MM.1S (cell line): ENCODE measurements around the gene ANXA10.

ENCODE experiments used
- EZH2 ChIP-seq: fragments of 300-600 bp; sonication (generic); optimal IDR thresholded peaks from 2 replicates; pipeline ENCODE3; 2017; ENCODE audit warnings: low read depth, mild to moderate bottlenecking, antibody characterized with exemption, low read length, mixed read lengths
- EZH2phosphoT487 ChIP-seq: fragments of 300-600 bp; sonication (generic); IDR thresholded peaks from 2 replicates; pipeline ENCODE4 v1.6.1; 2018; ENCODE audit warnings: antibody characterized with exemption, low read length
- TF ChIP-seq, protein P1 (sequence below): fragments of 300-600 bp; sonication (generic); IDR thresholded peaks from 2 replicates; pipeline ENCODE4 v1.5.1; 2016; ENCODE audit warnings: antibody characterized with exemption, low read length, mixed read lengths

DNA sequence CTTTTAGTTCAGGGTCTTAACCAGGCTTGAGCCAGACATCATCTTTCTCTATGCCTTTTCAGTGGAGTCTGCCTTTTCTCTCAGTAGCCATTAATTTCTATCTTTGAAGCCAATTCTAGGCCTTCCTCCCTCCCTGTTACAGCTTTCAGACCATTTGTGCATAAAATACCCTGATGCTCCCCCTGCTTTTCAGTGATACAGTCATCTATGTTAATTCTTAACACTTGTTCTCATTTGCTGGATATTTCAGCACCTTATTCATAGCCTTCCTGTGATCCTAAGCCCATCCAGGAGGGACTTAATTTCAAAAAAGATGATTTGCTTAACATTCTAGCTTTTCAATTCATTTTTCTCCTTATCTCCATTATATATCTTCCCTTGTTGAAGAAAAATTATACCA lies 42.3 kb downstream of the ANXA10 start:
- TF ChIP-seq, protein P1, sequence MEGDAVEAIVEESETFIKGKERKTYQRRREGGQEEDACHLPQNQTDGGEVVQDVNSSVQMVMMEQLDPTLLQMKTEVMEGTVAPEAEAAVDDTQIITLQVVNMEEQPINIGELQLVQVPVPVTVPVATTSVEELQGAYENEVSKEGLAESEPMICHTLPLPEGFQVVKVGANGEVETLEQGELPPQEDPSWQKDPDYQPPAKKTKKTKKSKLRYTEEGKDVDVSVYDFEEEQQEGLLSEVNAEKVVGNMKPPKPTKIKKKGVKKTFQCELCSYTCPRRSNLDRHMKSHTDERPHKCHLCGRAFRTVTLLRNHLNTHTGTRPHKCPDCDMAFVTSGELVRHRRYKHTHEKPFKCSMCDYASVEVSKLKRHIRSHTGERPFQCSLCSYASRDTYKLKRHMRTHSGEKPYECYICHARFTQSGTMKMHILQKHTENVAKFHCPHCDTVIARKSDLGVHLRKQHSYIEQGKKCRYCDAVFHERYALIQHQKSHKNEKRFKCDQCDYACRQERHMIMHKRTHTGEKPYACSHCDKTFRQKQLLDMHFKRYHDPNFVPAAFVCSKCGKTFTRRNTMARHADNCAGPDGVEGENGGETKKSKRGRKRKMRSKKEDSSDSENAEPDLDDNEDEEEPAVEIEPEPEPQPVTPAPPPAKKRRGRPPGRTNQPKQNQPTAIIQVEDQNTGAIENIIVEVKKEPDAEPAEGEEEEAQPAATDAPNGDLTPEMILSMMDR, result no peak
- TF ChIP-seq EZH2, result no peak
- TF ChIP-seq EZH2phosphoT487, result no peak
